ENCODE data around the gene ZNF574. TPM values are rescaled to one million over a fixed set of nuclear protein-coding genes. Genes with fewer than 3 reads are reported as not detected.

Gene ZNF574
- total and polyA plus RNA-seq, 2 donors (not counting 3 experiments of a cell fraction or from before 2014, with no cell fraction given) = 13.6 to 15.3 TPM

DNA sequence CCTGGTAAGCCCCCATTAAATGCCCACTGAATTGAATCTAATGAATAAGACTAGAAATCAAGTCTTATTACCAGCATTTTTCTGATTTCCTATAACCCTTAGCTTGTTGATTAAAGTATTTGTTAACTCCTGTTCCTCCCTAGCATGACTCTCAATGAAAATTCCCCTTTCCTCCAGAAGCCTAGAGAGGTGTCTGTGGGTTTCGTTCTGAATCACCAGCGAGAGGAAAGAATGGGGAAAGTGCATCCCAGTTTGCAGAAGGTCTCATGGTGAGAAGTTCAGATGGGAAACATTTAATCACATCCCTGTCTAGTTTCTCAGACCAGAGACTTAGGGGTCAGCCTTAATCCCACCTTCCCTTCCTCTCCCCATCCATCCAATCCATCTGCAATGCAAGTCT, 29.4 kb downstream of the ZNF574 start:
- H2AFZ ChIP-seq (ENCODE audit: low read depth, low read length) = no peak overlapping the region
- dilution Hi-C loops (cut with MboI; ENCODE audit: extremely low pct_ligation_motif_present, low sequenced_read_pairs) (no loop called here), intact Hi-C loops (cut with micrococcal nuclease) (no loop called here)
- H3K4me2 ChIP-seq (ENCODE audit: insufficient read depth, low read length) = no peak overlapping the region
- no peak for FAIRE-seq
- peaks cover 3% of the 10 kb centered on the region in 2 experiments for H3K27me3 ChIP-seq (ENCODE audit: control insufficient read depth in 2 of 2, insufficient read depth in 2 of 2, low read length in 2 of 2)
- ChIA-PET CTCF (interaction anchor here (1.3 kb wide), 1 partner anchor 8 kb away, joined by 3 read pairs; no protein-coding TSS in a partner anchor), POLR2A (no interaction called here)
- H3K36me3 ChIP-seq (ENCODE audit: control insufficient read depth in 2 of 2, extremely low read depth in 1 of 2, insufficient read depth in 2 of 2, low read length in 2 of 2) = no peaks in the 10 kb centered on the region
- no peak for TF ChIP-seq EZH2 (IDR thresholded peaks at IDR 0.05; ENCODE audit: borderline replicate concordance, low read depth, low read length, severe bottlenecking)
- TF ChIP-seq FOS (IDR thresholded peaks at IDR 0.05; ENCODE audit: borderline replicate concordance, insufficient read depth, low read length) = no peak
- TF ChIP-seq, protein P1, sequence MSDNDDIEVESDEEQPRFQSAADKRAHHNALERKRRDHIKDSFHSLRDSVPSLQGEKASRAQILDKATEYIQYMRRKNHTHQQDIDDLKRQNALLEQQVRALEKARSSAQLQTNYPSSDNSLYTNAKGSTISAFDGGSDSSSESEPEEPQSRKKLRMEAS (IDR thresholded peaks at IDR 0.05; ENCODE audit: insufficient read depth, insufficient read length) = no peak
- TF ChIP-seq POLR2AphosphoS5 (IDR thresholded peaks at IDR 0.05; ENCODE audit: insufficient read depth, low read depth, low read length) = no peak
- H3K79me2 ChIP-seq (ENCODE audit: control insufficient read depth, insufficient read depth, low read length) = no peaks in the 10 kb centered on the region
- BruUV-seq (replicated peaks) = no TSS peak
- H3K27ac ChIP-seq (ENCODE audit: insufficient read depth, low read depth, low read length) = no peak overlapping the region
- no peaks in the 10 kb centered on the region for H4K20me1 ChIP-seq (replicated peaks; ENCODE audit: control insufficient read depth, extremely low read depth, insufficient read depth, low read length)
- H3K4me3 ChIP-seq (replicated peaks in 1 of 3; ENCODE audit: insufficient read depth in 1 of 3, low read depth in 1 of 3, low read length in 3 of 3) = no peak overlapping the region
- H3K9me1 ChIP-seq (replicated peaks; ENCODE audit: control insufficient read depth, extremely low read depth, insufficient read depth, low read length) = no peaks in the 10 kb centered on the region
- H3K4me1 ChIP-seq (ENCODE audit: control insufficient read depth, extremely low read depth, insufficient read depth, low read length) = no peaks in the 10 kb centered on the region
- no peaks in the 10 kb centered on the region for H3K9me3 ChIP-seq (replicated peaks; ENCODE audit: control insufficient read depth, insufficient read depth, low read length)
- H3K9ac ChIP-seq (replicated peaks; ENCODE audit: extremely low read depth, insufficient read depth, low read length) = no peak overlapping the region
- DNase-seq (ENCODE audit: low read depth, low spot score) = no peak

DNA sequence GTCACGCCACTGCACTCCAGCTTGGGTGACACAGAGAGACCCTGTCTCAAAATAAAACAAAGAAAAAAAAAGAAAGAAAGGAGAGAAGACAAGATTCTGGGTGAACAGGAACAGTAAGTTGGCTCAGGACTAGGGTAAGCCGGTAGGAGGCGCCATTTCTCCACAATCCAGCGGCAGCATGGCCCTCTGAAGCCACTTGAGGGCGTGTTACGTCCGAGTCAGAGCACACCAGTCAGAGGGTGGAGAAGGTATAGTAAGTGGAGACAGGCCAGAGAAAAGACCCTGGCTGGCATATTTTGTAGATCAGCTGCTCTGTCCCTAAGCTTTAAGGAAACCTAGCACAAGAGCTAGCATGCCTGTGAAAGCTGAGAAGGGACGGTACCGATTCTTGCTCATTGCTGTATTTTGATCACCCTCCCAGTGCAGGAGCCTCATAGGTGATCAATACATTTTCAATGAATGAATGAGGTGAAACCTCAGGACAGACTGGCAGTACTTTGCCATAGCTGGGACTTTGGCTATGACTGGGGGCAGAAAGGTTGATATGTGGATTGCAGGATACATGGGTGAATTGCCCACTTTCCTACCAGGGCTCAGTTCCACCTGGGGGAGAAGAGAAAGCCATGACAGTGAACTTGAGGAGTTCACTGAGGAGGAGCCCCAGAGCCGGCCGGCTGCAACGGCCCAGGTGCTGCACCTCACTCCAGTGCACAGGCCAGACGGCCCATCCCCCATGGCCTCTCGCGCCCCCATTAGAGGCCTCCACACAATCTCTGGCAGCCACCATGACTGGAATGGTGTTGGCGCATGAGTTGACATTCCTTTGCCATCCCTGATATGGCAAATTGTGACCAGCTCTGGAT, 32.8 kb downstream of the ZNF574 start:
- no peaks in the 10 kb centered on the region for H4K20me1 ChIP-seq (replicated peaks; ENCODE audit: control insufficient read depth, extremely low read depth, insufficient read depth, low read length)
- BruUV-seq (replicated peaks) = no TSS peak
- no peaks in the 10 kb centered on the region for H3K79me2 ChIP-seq (ENCODE audit: control insufficient read depth, insufficient read depth, low read length)
- no peaks in the 10 kb centered on the region for H3K36me3 ChIP-seq (ENCODE audit: control insufficient read depth in 2 of 2, extremely low read depth in 1 of 2, insufficient read depth in 2 of 2, low read length in 2 of 2)
- no peaks in the 10 kb centered on the region for H3K9me3 ChIP-seq (replicated peaks; ENCODE audit: control insufficient read depth, insufficient read depth, low read length)
- POLR2A ChIA-PET = interaction anchor here (1.4 kb wide), 1 partner anchor 13 kb away, joined by 4 read pairs; no protein-coding TSS in a partner anchor
- FAIRE-seq (peak; percentile 97), DNase-seq (ENCODE audit: low read depth, low spot score) (peak; percentile 90)
- dilution Hi-C loops (cut with MboI; ENCODE audit: extremely low pct_ligation_motif_present, low sequenced_read_pairs) = no loop called here
- H3K9ac ChIP-seq (replicated peaks; ENCODE audit: extremely low read depth, insufficient read depth, low read length) = no peak overlapping the region
- CTCF ChIA-PET = interaction anchor here (0.6 to 4.0 kb wide), 25 partner anchors 9 to 332 kb away, joined by 3 to 69 read pairs (median 4); partner anchors contain the start of genes GSK3A and POU2F2
- H3K27me3 ChIP-seq (ENCODE audit: control insufficient read depth in 2 of 2, insufficient read depth in 2 of 2, low read length in 2 of 2) = peaks cover 3% of the 10 kb centered on the region in 2 experiments
- intact Hi-C loops (cut with micrococcal nuclease) = loop anchor here (1.0 to 2.0 kb wide), 7 partner anchors 25 to 324 kb away; partner anchors contain the start of gene MEGF8
- no peak overlapping the region for H3K4me3 ChIP-seq (replicated peaks in 1 of 3; ENCODE audit: insufficient read depth in 1 of 3, low read depth in 1 of 3, low read length in 3 of 3)
- H3K4me1 ChIP-seq (ENCODE audit: control insufficient read depth, extremely low read depth, insufficient read depth, low read length) = peaks cover 20% of the 10 kb centered on the region
- no peak overlapping the region for H3K4me2 ChIP-seq (ENCODE audit: insufficient read depth, low read length)
- H3K9me1 ChIP-seq (replicated peaks; ENCODE audit: control insufficient read depth, extremely low read depth, insufficient read depth, low read length) = no peaks in the 10 kb centered on the region
- no peak for TF ChIP-seq POLR2AphosphoS5 (IDR thresholded peaks at IDR 0.05; ENCODE audit: insufficient read depth, low read depth, low read length)
- TF ChIP-seq, protein P2, sequence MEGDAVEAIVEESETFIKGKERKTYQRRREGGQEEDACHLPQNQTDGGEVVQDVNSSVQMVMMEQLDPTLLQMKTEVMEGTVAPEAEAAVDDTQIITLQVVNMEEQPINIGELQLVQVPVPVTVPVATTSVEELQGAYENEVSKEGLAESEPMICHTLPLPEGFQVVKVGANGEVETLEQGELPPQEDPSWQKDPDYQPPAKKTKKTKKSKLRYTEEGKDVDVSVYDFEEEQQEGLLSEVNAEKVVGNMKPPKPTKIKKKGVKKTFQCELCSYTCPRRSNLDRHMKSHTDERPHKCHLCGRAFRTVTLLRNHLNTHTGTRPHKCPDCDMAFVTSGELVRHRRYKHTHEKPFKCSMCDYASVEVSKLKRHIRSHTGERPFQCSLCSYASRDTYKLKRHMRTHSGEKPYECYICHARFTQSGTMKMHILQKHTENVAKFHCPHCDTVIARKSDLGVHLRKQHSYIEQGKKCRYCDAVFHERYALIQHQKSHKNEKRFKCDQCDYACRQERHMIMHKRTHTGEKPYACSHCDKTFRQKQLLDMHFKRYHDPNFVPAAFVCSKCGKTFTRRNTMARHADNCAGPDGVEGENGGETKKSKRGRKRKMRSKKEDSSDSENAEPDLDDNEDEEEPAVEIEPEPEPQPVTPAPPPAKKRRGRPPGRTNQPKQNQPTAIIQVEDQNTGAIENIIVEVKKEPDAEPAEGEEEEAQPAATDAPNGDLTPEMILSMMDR (IDR thresholded peaks at IDR 0.05; ENCODE audit: extremely low read depth in 1 of 2, insufficient read depth in 1 of 2, low read depth in 1 of 2, low read length in 2 of 2) = peak; percentile 99 to 100
- TF ChIP-seq, protein P1 (IDR thresholded peaks at IDR 0.05; ENCODE audit: insufficient read depth, insufficient read length) = no peak
- TF ChIP-seq GATA2 (IDR thresholded peaks at IDR 0.05; ENCODE audit: insufficient read depth, insufficient read length, low read depth, low read length) = no peak
- peak; percentile 9 for TF ChIP-seq MYC (IDR thresholded peaks at IDR 0.05; ENCODE audit: low read depth, low read length)
- TF ChIP-seq JUN (IDR thresholded peaks at IDR 0.05; ENCODE audit: borderline replicate concordance, insufficient read depth, insufficient read length, low read depth) = no peak
- TF ChIP-seq EZH2 (IDR thresholded peaks at IDR 0.05; ENCODE audit: borderline replicate concordance, low read depth, low read length, severe bottlenecking) = no peak
- no peak for TF ChIP-seq POLR2A (IDR thresholded peaks at IDR 0.05; ENCODE audit: low read depth, low read length)
- H3K27ac ChIP-seq (ENCODE audit: insufficient read depth, low read depth, low read length) = no peak overlapping the region
- no peak overlapping the region for H2AFZ ChIP-seq (ENCODE audit: low read depth, low read length)

All from endothelial cell of umbilical vein (primary cell).